HepG2 (cell line): Measurements from ENCODE around the gene NFIC. TPM values are rescaled to one million over a fixed set of nuclear protein-coding genes. Genes with fewer than 3 reads are reported as not detected.

ENCODE experiments used
- DMAP1 ChIP-seq: IDR thresholded peaks from 2 replicates; pipeline ENCODE4 v1.6.1; 2016
- DPF2 ChIP-seq: sonication (generic); formaldehyde crosslinking; IDR thresholded peaks from 2 replicates; pipeline ENCODE4 v1.4.0; 2020; ENCODE audit warnings: mild to moderate bottlenecking, low read depth, missing genetic modification reagents, borderline replicate concordance
- IKZF4 ChIP-seq: sonication (generic); formaldehyde crosslinking; IDR thresholded peaks from 2 replicates; pipeline ENCODE4 v1.5.1; 2020; ENCODE audit warnings: borderline replicate concordance, mild to moderate bottlenecking, low read depth, missing genetic modification reagents; ENCODE audit errors: not compliant biosample characterization
- LRRFIP1 ChIP-seq: sonication (generic); formaldehyde crosslinking; conservative IDR thresholded peaks from 2 replicates; pipeline ENCODE4 v1.4.0; 2020; ENCODE audit warnings: missing genetic modification reagents
- MTERF4 ChIP-seq: sonication (generic); formaldehyde crosslinking; IDR thresholded peaks from 2 replicates; pipeline ENCODE4 v1.8.0; 2023; ENCODE audit warnings: mild to moderate bottlenecking, missing genetic modification reagents
- PATZ1 ChIP-seq: sonication (generic); formaldehyde crosslinking; IDR thresholded peaks from 2 replicates; pipeline ENCODE4 v1.4.0; 2020; ENCODE audit warnings: missing genetic modification reagents
- RBFOX2 ChIP-seq: fragments of 200-400 bp; formaldehyde crosslinking; IDR thresholded peaks from 2 replicates; pipeline ENCODE4 v1.6.1; 2017; ENCODE audit warnings: low read depth, mild to moderate bottlenecking, low read length
- STAT5B ChIP-seq: sonication (generic); formaldehyde crosslinking; IDR thresholded peaks from 2 replicates; pipeline ENCODE4 v1.4.0; 2020; ENCODE audit warnings: missing genetic modification reagents
- THYN1 ChIP-seq: sonication (generic); formaldehyde crosslinking; IDR thresholded peaks from 2 replicates; pipeline ENCODE4 v1.8.1; 2023; ENCODE audit warnings: low read depth, mild to moderate bottlenecking, moderate library complexity, missing genetic modification reagents, borderline replicate concordance
- ZFX ChIP-seq: sonication (generic); formaldehyde crosslinking; IDR thresholded peaks from 2 replicates; pipeline ENCODE4 v1.4.0; 2020; ENCODE audit warnings: mild to moderate bottlenecking, low read depth, missing genetic modification reagents, moderate library complexity
- ZNF205 ChIP-seq: IDR thresholded peaks from 2 replicates; pipeline ENCODE4 v1.6.1; 2018; ENCODE audit warnings: missing biosample characterization, missing genetic modification reagents
- ZNF232 ChIP-seq: sonication (generic); formaldehyde crosslinking; IDR thresholded peaks from 2 replicates; pipeline ENCODE4 v1.4.0; 2020; ENCODE audit warnings: missing genetic modification reagents, borderline replicate concordance
- ZNF350 ChIP-seq: sonication (generic); formaldehyde crosslinking; IDR thresholded peaks from 2 replicates; pipeline ENCODE4 v1.4.0; 2020; ENCODE audit warnings: mild to moderate bottlenecking, low read depth, missing genetic modification reagents, borderline replicate concordance
- ZNF703 ChIP-seq: sonication (generic); formaldehyde crosslinking; IDR thresholded peaks from 2 replicates; pipeline ENCODE4 v1.5.1; 2020; ENCODE audit warnings: missing genetic modification reagents, mild to moderate bottlenecking, moderate library complexity, borderline replicate concordance
- ZNF724P ChIP-seq: sonication (generic); formaldehyde crosslinking; IDR thresholded peaks from 2 replicates; pipeline ENCODE4 v1.8.0; 2022; ENCODE audit warnings: missing genetic modification reagents, borderline replicate concordance
- polyA plus RNA-seq, 8 experiments: library from polyadenylated mRNA; depleted of rRNA in 3 of 8; stranded (reverse) in 7 of 8; unstranded in 1 of 8; fragments of >200 nt; fragmentation: Illumina TruSeq in 4 of 8; extraction: Trizol in 4 of 8; gene quantifications; 2 replicates each; pipeline versions ENCODE4 v1.2.1 to v1.2.3, GENCODE V29; 2011 to 2016; ENCODE audit warnings: low read depth in 4 of 8, missing spikeins in 1 of 8, mixed read lengths in 1 of 8; ENCODE audit not compliant: insufficient read depth in 1 of 8
- total RNA-seq, 5 experiments: library from RNA; depleted of rRNA; stranded (reverse); fragments of >200 nt; fragmentation: Illumina TruSeq; extraction: Trizol; gene quantifications; 2 replicates each; pipeline ENCODE4 v1.2.3, GENCODE V29; 2016; ENCODE audit warnings: low read depth in 1 of 5
- TF ChIP-seq, protein P1 (sequence below): IDR thresholded peaks from 2 replicates; pipeline ENCODE4 v1.6.1; 2016; ENCODE audit warnings: low read depth, missing genetic modification reagents, missing compliant biosample characterization

NFIC gene
- total and polyA plus RNA-seq, 2 of the 13 experiments (the other 11 are each of a cell fraction or from before 2014, with no cell fraction given) = 1.3 to 2.5 TPM

DNA sequence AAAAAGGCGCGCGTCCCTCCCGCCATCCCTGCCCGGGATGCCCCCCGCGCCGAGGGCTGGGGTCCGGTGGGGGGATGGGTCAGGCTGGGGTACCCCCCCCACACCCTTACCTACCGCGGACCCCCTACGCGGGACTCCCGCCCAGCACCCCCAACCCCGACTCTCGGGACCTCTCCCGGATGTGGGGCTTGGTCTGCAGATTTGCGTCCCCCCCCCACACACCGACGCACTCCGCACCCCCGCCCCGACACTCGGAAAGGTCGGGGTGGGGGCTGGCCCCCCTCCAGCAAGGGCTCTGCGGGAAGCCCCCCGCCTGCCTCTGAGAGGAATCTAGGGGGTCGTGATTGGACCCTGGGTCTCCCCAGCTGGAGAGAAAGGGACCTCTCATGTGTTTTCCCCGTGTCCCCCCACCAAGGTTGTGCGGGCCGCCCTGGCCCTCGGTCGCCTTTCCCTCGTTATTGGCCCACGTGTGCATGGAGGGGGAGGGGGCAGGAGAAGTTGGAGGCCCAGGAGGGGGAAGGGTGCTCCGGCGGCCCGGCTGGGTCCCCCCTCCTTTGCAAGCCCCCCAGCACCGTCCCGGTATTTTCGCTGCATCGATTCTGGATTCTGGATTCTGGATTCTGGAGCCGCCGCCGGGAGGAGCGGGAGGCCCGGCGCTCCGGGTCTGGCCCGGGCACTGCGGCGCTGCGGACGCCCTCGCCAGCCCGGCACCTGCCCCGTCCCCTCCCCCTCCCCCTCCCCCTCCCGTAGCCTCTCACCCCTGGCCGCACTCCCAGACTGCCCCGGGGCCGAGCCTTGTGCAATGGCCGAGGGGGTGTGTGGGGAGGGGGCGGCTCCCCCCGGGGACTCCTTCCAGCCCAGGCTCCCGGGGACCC, 607 bp downstream of the NFIC start (continued):
- no peak for TF ChIP-seq IKZF4 (CRISPR knock-in tag)
- no peak for TF ChIP-seq ZNF724P (CRISPR knock-in tag)
- no peak for TF ChIP-seq DPF2
- 0 out of 2 replicates have a peak, but pooled peaks have one; percentile 44 for TF ChIP-seq RBFOX2
- 0 out of 2 replicates have a peak, but pooled peaks have one; percentile 22 for TF ChIP-seq ZFX (CRISPR knock-in tag)
- TF ChIP-seq STAT5B (CRISPR knock-in tag) = no peak
- no peak for TF ChIP-seq THYN1
- TF ChIP-seq, protein P1, sequence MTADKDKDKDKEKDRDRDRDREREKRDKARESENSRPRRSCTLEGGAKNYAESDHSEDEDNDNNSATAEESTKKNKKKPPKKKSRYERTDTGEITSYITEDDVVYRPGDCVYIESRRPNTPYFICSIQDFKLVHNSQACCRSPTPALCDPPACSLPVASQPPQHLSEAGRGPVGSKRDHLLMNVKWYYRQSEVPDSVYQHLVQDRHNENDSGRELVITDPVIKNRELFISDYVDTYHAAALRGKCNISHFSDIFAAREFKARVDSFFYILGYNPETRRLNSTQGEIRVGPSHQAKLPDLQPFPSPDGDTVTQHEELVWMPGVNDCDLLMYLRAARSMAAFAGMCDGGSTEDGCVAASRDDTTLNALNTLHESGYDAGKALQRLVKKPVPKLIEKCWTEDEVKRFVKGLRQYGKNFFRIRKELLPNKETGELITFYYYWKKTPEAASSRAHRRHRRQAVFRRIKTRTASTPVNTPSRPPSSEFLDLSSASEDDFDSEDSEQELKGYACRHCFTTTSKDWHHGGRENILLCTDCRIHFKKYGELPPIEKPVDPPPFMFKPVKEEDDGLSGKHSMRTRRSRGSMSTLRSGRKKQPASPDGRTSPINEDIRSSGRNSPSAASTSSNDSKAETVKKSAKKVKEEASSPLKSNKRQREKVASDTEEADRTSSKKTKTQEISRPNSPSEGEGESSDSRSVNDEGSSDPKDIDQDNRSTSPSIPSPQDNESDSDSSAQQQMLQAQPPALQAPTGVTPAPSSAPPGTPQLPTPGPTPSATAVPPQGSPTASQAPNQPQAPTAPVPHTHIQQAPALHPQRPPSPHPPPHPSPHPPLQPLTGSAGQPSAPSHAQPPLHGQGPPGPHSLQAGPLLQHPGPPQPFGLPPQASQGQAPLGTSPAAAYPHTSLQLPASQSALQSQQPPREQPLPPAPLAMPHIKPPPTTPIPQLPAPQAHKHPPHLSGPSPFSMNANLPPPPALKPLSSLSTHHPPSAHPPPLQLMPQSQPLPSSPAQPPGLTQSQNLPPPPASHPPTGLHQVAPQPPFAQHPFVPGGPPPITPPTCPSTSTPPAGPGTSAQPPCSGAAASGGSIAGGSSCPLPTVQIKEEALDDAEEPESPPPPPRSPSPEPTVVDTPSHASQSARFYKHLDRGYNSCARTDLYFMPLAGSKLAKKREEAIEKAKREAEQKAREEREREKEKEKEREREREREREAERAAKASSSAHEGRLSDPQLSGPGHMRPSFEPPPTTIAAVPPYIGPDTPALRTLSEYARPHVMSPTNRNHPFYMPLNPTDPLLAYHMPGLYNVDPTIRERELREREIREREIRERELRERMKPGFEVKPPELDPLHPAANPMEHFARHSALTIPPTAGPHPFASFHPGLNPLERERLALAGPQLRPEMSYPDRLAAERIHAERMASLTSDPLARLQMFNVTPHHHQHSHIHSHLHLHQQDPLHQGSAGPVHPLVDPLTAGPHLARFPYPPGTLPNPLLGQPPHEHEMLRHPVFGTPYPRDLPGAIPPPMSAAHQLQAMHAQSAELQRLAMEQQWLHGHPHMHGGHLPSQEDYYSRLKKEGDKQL (CRISPR knock-in tag) = no peak
- TF ChIP-seq PATZ1 (CRISPR knock-in tag) = peak; percentile 40
- TF ChIP-seq DMAP1 (CRISPR knock-in tag) = 0 out of 2 replicates have a peak, but pooled peaks have one; percentile 23
- TF ChIP-seq ZNF232 (CRISPR knock-in tag) = no peak
- TF ChIP-seq ZNF350 (CRISPR knock-in tag) = no peak
- TF ChIP-seq LRRFIP1 (CRISPR knock-in tag) = no peak
- no peak for TF ChIP-seq ZNF703
- TF ChIP-seq ZNF205 (CRISPR knock-in tag) = no peak
- no peak for TF ChIP-seq MTERF4
